ENCODE data around the gene LRG1. TPM values are rescaled to one million over a fixed set of nuclear protein-coding genes. Genes with fewer than 3 reads are reported as not detected.

The LRG1 gene
- total RNA-seq, 4 donors from 2014 or later = 0.17 to 9.4 (median 0.79) TPM

GRCh38 chr19:4555657-4556561, 16.1 kb upstream of the LRG1 start:
- Histone ChIP-seq H3K4me3 (no peak overlapping the region), H3K4me1 (peaks cover 5 to 13% (median 8%) of the 10 kb centered on the region in 4 donors), H3K36me3 (peaks cover 0 to 62% (median 12%) of the 10 kb centered on the region in 4 donors), H3K9me3 (no peaks in the 10 kb centered on the region), H3K27me3 (peaks cover 0 to 25% (median 0%) of the 10 kb centered on the region in 4 donors), H3K27ac (replicated peaks in 1 of 4) (no peak overlapping the region)
- 77% methylated on average over 43 of the region's 43 CpGs for WGBS
- no peak for DNase-seq (ENCODE audit: extremely low spot score)
- intact Hi-C loops (cut with DNase I) = loop anchor here (5.0 kb wide), 1 partner anchor 81 kb away; the partner anchor contains the start of gene TNFAIP8L1
- TF ChIP-seq POLR2A (IDR thresholded peaks at IDR 0.05; ENCODE audit: low read depth) = no peak
- TF ChIP-seq POLR2AphosphoS5 (IDR thresholded peaks at IDR 0.05) = no peak
- TF ChIP-seq EP300 (IDR thresholded peaks at IDR 0.05) = no peak
- TF ChIP-seq CTCF (IDR thresholded peaks at IDR 0.05) = no peak

- 82% methylated on average over 4 of the region's 7 CpGs for WGBS
- DNase-seq (ENCODE audit: extremely low spot score) = no peak
- TF ChIP-seq POLR2AphosphoS5 (IDR thresholded peaks at IDR 0.05) (no peak), CTCF (IDR thresholded peaks at IDR 0.05) (no peak), EP300 (IDR thresholded peaks at IDR 0.05) (no peak), POLR2A (IDR thresholded peaks at IDR 0.05; ENCODE audit: low read depth) (no peak)
- Histone ChIP-seq H3K27ac (replicated peaks in 1 of 4) (no peak overlapping the region), H3K36me3 (peaks cover 0 to 74% (median 12%) of the 10 kb centered on the region in 4 donors), H3K4me3 (no peak overlapping the region), H3K27me3 (peaks cover 0 to 33% (median 0%) of the 10 kb centered on the region in 4 donors), H3K4me1 (peaks cover 5 to 11% (median 8%) of the 10 kb centered on the region in 4 donors), H3K9me3 (no peaks in the 10 kb centered on the region)
- intact Hi-C loops (cut with DNase I) = loop anchor here (5.0 kb wide), 1 partner anchor 83 kb away; the partner anchor contains the start of gene TNFAIP8L1
These were observed 14.9 kb upstream of the LRG1 start for GRCh38 chr19:4554717-4555116.

GRCh38 chr19:4553775-4554174, 13.9 kb upstream of the LRG1 start:
- 72% methylated on average over 3 of the region's 3 CpGs for WGBS
- no peak for DNase-seq (ENCODE audit: extremely low spot score)
- H3K4me1 ChIP-seq = peaks cover 5 to 11% (median 8%) of the 10 kb centered on the region in 4 donors
- H3K27me3 ChIP-seq = peaks cover 0 to 33% (median 0%) of the 10 kb centered on the region in 4 donors
- no peak overlapping the region for H3K4me3 ChIP-seq
- H3K27ac ChIP-seq (replicated peaks in 1 of 4) = no peak overlapping the region
- intact Hi-C loops (cut with DNase I) = no loop called here
- TF ChIP-seq EP300 (IDR thresholded peaks at IDR 0.05) = no peak
- TF ChIP-seq CTCF (IDR thresholded peaks at IDR 0.05) = no peak
- no peak for TF ChIP-seq POLR2A (IDR thresholded peaks at IDR 0.05; ENCODE audit: low read depth)
- TF ChIP-seq POLR2AphosphoS5 (IDR thresholded peaks at IDR 0.05) = no peak
- peaks cover 0 to 80% (median 12%) of the 10 kb centered on the region in 4 donors for H3K36me3 ChIP-seq
- no peaks in the 10 kb centered on the region for H3K9me3 ChIP-seq

- DNase-seq (ENCODE audit: extremely low spot score) = no peak
- Histone ChIP-seq H3K9me3 (no peaks in the 10 kb centered on the region), H3K4me3 (no peak overlapping the region), H3K4me1 (peaks cover 2 to 9% (median 6%) of the 10 kb centered on the region in 4 donors), H3K27ac (replicated peaks in 1 of 4) (no peak overlapping the region), H3K27me3 (peaks cover 0 to 36% (median 0%) of the 10 kb centered on the region in 4 donors), H3K36me3 (peaks cover 0 to 86% (median 15%) of the 10 kb centered on the region in 4 donors)
- intact Hi-C loops (cut with DNase I) = no loop called here
- no peak for TF ChIP-seq POLR2AphosphoS5 (IDR thresholded peaks at IDR 0.05)
- TF ChIP-seq EP300 (IDR thresholded peaks at IDR 0.05) = no peak
- TF ChIP-seq CTCF (IDR thresholded peaks at IDR 0.05) = no peak
- TF ChIP-seq POLR2A (IDR thresholded peaks at IDR 0.05; ENCODE audit: low read depth) = no peak
These were observed 13.4 kb upstream of the LRG1 start for GRCh38 chr19:4553092-4553695.
